Stimulated activated CD4-positive, alpha-beta T cell treated with anti-CD3 and anti-CD28 coated beads, Interleukin-1b, Interleukin-23, amount 100 ng/mL, for 4 hours (primary cell): ENCODE measurements around the gene ATG3.
"Not testable (repeated sequence)": the region's sequence is repeated elsewhere in the genome, so short reads cannot be mapped to it uniquely, and the experiment has no call there.

Experiments used
- DNase-seq, 2 donors: peaks; one replicate each; pipeline ENCODE4 v3.0.0-alpha.2; 2020; ENCODE audit warnings: low read depth in 2 of 2

The ATG3 gene

GRCh38 chr3:112560721-112561483 is 860 bp downstream of the ATG3 start:
- peak; percentile 34 to 47 for DNase-seq

DNA sequence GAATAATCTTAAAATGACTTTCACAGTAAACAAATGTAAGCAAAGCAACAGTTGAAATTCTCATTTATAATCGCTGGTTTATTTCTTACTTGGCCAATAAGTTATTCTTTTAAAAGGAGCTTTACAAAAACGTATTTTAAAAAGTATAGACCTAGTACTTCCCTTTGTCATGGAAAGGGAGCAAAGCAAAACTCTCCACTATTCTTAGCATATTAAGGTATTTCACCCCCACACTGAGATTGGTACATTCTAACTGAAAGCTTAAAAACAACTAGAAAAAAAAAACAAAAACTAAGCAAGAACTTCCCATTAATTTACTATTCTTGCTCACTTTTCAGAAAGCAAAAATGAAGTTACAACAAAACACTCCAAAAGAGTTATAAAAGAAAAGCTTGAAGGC is 1.5 kb downstream of the ATG3 start:
- no peak for DNase-seq

- DNase-seq = no peak
Observed at GRCh38 chr3:112557976-112558375, 3.8 kb downstream of the ATG3 start.

- no peak for DNase-seq
Observed at GRCh38 chr3:112555535-112556170, 6.1 kb downstream of the ATG3 start.

DNA sequence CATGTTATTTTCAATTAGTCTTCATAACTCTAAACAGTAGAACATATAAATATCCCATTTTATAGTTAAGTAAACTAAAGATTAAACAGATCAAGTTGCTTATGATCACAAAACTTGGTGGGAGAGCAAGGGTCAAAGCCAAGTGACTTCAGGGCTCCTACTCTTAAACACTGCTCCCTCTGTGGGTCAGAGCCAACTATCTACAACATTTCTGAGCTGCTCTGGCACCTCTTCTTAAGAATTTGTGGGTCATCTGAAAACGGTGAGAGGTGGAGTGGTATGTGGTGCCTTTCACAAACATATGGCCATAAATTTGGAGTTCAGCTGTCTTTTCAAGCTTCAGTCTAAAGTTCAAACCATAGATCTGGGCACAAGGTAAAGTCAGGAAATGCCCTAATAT is 10.9 kb downstream of the ATG3 start:
- DNase-seq = no peak

DNA sequence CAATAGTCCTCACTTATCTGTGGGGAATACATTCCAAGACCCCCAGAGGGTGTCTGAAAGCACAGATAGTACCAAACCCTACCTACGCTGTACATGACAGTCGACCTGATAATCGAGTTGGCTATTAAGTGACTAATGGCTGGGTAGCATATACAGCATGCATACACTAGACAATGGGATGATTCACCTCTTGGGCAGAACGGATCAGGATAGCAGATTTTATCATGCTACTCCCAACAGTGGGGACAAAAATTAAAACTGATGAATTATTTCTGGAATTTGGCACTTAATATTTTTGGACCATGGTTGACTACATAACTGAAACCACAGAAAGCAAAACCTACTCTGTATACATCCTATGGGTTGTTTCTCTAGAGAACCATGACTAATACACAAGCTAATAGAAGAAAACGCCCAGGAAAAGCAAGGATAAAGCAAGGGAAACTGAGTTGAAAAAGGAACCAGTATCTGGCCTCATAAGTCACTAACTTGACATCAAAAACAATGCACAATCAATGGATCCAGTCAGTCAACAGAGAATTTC is 15.5 kb downstream of the ATG3 start:
- no peak for DNase-seq

- DNase-seq = no peak
Observed at GRCh38 chr3:112539825-112540650, 21.7 kb downstream of the ATG3 start.

DNA sequence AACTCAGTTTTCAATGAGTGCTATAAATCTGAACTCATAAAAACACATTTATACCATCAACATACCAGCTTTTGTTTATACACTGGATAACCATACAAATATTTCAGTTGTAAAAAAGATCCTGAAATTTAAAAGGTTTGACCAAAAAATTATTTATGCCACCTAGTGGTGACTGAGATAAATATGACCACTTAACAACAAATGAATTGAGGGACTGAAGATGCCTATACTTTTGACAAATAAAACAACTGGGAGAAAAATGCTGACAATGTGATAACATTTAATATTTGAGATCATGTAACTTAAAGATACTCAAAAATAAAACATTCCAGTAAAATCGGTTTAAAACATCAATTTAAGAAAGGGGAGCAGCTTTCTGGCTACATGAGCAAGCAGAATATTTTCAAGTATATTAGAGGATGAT is 30.4 kb downstream of the ATG3 start:
- no peak for DNase-seq

DNA sequence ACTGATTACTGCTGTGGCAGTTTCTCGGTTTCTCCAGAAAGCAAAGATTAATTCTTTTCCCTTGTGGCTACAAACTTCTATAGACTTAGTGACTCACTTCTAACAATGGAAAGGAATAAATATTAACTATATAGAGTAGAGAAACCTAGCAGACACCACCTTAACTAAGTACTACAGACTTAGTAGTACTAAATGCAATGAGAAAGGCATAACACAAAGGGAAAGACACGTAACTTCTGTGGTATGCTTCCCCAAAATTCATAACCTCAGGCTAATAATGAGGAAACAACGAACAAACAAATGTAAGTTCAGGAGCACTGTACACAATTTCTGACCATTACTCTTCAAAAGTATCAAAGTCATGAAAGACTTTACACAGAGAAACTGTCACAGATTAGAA is 31.2 kb downstream of the ATG3 start:
- no peak for DNase-seq

DNA sequence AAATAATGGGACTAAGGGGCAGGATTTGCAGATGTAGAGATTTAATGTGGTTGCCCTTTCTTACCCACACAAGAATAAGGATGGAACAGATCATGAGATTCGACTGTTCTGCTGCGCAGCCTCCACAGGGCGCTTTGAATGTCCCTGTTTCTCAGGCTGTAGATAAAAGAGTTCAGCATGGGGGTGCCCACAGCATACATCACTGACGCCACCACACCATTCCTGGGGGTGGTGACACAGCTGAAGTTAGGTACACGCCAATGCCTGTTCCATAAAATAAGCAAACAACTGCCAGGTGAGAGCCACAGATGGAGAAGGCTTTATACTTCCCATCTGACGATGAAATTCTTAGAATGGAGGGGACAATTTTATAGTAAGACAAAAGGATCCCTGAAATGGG is 37.6 kb downstream of the ATG3 start:
- not testable (repeated sequence) for DNase-seq

DNA sequence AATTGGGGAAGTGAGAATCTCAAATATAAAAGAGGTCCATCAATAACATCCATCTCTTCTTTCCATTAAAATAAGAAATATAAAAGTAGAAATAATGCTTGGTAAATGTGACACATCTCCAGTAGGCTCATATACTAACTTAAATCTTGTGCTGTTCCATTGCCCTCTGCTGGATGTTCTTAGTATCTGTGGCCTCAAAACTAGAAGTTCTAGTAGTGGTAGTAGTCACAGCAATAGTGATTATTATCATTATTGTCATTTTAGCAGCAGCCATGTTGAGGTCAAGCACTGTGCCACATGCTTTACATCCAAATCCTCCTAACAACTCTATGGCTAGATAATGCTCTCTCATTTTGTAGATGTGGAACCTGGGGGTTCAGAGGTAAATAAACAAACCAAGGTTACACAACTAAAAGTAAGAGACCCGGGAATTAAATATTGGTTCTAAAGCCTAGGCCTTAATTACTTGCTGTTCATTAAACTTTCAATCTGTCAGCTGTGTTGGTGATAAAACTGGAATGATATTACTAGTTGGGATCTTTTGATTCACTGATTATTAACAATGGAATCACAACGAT is 42.2 kb downstream of the ATG3 start:
- peak in 1 of 2 donors; percentile 29 for DNase-seq

DNA sequence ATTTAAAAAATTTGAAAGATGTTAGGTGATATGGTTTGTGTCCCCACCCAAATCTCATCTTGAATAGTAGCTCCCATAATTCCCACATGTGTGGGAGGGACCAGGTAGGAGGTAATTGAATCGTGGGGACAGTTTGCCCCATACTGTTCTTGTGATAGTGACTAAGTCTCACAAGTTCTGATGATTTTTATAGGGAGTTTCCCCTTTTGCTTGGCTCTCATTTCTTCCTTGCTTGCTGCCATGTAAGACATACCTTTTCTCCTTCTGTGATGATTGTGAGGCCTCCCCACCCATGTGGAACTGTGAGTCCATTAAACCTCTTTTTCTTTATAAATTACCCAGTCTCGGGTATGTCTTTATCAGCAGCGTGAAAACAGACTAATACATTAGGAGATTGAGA is 42.8 kb downstream of the ATG3 start:
- not testable (repeated sequence) for DNase-seq

DNA sequence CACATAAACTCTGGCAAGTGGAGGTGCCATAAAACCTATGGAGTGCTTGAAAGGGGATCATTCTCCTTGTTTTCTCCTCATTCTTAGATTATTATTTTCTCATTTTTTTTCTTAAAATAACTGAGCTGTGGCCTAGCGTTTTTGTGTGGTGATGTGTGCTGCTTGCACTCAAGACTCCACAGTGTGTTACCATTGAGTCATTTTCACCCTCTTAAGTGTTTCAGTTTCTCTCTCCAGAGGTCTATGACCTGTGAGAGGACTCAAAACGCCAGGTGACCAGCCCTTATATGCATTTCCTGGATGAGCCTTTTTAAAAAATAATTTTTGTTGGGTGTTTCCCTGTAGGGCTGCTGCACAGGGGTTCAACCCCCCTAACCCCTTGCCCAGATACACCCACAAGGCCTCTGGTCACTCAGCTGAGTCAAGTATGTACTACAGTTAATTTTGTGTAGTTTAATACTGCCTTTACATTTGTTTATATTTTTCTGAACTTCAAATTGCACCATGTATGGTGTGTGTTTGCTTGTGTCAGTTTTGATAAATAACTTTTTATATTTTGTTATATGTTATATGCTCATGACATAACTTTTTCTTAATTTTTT is 47.1 kb downstream of the ATG3 start:
- DNase-seq = no peak

GRCh38 chr3:112512320-112512719 is 49.4 kb downstream of the ATG3 start:
- no peak for DNase-seq

DNA sequence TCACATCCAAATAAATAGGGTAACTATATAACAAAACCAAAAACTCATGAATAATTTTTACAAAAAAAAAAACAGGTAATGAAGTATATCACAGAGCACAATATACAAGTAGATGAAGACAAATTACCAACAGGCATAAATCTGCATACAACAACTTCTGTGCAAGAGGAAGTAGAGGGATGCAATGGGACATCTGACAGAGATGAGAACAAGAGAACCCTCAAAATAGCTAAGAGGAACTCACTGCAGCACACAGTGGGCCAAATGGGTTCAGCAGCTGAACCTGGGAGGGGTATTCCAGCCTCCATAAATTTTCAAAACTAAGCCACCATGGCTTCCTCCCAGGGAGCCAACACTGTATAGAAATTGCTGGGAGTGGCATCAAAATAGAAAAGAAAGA is 52.9 kb downstream of the ATG3 start:
- no peak for DNase-seq

- DNase-seq = no peak
Observed at GRCh38 chr3:112508261-112508660, 53.5 kb downstream of the ATG3 start.

GRCh38 chr3:112505907-112506306 is 55.9 kb downstream of the ATG3 start:
- no peak for DNase-seq

DNA sequence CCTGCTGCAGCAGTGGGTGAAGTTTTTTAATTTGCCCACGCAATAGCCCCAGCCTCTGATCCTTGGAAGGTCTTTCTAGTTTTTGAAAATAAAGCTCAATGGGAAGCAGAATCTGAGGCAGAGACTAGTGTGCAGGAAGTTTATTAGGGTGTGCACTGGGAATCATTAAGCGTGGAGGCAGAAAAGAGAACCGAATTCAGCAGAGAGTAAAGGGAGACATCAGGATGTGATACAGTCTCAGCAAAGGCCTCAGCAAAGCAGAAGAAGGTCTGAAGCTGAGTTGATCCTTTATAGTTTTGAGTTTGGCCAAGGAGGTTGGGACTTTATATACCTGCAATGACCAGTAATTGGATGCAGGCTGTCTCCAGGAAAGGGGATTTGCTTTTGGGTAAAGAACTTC is 57.6 kb downstream of the ATG3 start:
- DNase-seq = no peak

DNA sequence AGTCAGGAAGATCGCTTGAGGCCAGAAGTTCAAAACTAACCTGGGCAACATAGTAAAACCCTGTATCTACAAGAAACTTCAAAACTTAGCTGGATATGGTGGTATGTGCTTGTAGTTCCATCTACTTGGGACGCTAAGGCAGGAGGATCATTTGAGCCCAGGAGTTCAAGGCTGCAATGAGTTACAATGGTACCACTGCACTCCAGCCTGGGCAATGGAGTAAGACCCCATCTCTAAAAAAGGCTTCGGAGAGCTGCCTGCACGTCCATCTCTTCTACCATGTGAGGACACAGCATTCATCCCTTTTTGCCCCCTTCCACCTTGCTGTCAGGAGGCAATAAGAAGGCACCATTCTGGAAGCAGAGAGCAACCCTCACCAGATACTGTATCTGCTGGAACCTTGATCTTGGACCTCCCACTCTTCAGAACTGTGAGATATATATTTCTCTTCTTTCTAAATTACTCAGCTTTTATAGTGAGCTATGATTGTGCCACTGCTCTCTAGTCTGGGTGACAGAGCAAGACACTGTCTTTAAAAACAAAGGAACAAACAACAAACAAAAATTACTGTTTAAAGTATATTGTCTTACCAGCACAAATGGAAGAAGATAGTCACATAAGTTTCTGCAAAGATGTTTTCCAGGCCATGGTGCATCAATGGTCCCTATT is 58.3 kb downstream of the ATG3 start:
- DNase-seq = no peak

DNA sequence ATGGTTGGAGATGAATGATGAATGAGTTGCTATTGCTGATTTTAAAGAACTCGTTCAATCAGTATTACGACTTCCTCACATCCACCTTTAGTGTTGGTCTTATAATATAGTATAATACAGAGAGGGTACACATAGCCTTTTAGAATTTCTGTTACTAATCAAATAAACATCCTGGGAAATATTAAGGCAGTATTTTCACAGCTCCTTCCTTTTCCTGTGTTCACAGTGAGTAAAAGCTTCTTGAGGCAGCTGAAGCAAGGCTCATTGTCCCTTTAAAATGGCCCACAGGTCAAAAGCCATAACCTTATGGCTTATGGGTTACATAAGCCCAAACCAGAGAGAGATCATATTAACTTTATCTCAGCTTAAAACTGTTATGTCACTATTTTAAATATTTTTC is 61.1 kb downstream of the ATG3 start:
- no peak for DNase-seq
